Loucy (cell line): ENCODE measurements around the gene FAM168A.
A peak's percentile ranks its signal among the peaks of the same experiment; 100 is the strongest.

ENCODE experiments used
- H2AFZ ChIP-seq: fragments of 200-600 bp; sonication (generic); 2 replicates; pipeline ENCODE4 v1.6.0; 2016; ENCODE audit warnings: antibody characterized with exemption, mild to moderate bottlenecking, low read length, moderate library complexity
- H3F3A ChIP-seq: fragments of 200-600 bp; 2 replicates; pipeline ENCODE4 v1.6.0; 2016; ENCODE audit warnings: antibody characterized with exemption, low read depth, mild to moderate bottlenecking
- H3K27me3 ChIP-seq: fragments of 200-600 bp; sonication (generic); 2 replicates; pipeline ENCODE4 v1.6.1; 2014; ENCODE audit warnings: low read length, mild to moderate bottlenecking; ENCODE audit not compliant: insufficient read depth, poor library complexity, severe bottlenecking
- H3K36me3 ChIP-seq: fragments of 200-600 bp; sonication (generic); 2 replicates; pipeline ENCODE4 v1.6.1; 2016; ENCODE audit warnings: low read length; ENCODE audit not compliant: insufficient read depth
- H3K4me1 ChIP-seq: fragments of 200-600 bp; sonication (generic); 2 replicates; pipeline ENCODE4 v1.5.1; 2014; ENCODE audit warnings: low read length, mild to moderate bottlenecking; ENCODE audit not compliant: insufficient read depth, poor library complexity, severe bottlenecking
- H3K4me2 ChIP-seq: fragments of 200-600 bp; sonication (generic); 2 replicates; pipeline ENCODE4 v1.6.0; 2014; ENCODE audit warnings: antibody characterized with exemption, low read length, low read depth, mild to moderate bottlenecking; ENCODE audit not compliant: poor library complexity, severe bottlenecking
- H3K4me3 ChIP-seq: fragments of 200-600 bp; sonication (generic); 2 replicates; pipeline ENCODE4 v1.5.1; 2014; ENCODE audit warnings: low read length, mild to moderate bottlenecking, mixed read lengths; ENCODE audit not compliant: poor library complexity, severe bottlenecking
- H3K79me2 ChIP-seq: fragments of 200-600 bp; sonication (generic); 2 replicates; pipeline ENCODE4 v1.6.1; 2014; ENCODE audit warnings: low read length; ENCODE audit not compliant: insufficient read depth
- H3K9ac ChIP-seq: fragments of 200-600 bp; sonication (generic); 2 replicates; pipeline ENCODE4 v1.6.0; 2014; ENCODE audit warnings: mild to moderate bottlenecking, low read depth, low read length, moderate library complexity; ENCODE audit not compliant: poor library complexity, severe bottlenecking
- H3K9me2 ChIP-seq: fragments of 200-600 bp; sonication (generic); replicated peaks from 2 replicates; pipeline ENCODE4 v1.6.1; 2016; ENCODE audit warnings: low read depth, low read length, mixed read lengths
- H3K9me3 ChIP-seq: fragments of 200-600 bp; sonication (generic); 2 replicates; pipeline ENCODE4 v1.6.1; 2014; ENCODE audit warnings: mild to moderate bottlenecking, antibody characterized with exemption, low read length, low read depth; ENCODE audit not compliant: insufficient read depth
- H4K20me1 ChIP-seq: fragments of 200-600 bp; sonication (generic); 2 replicates; pipeline ENCODE4 v1.6.0; 2014; ENCODE audit warnings: antibody characterized with exemption, low read length, mild to moderate bottlenecking; ENCODE audit not compliant: insufficient read depth, poor library complexity, severe bottlenecking
- CTCF ChIP-seq: fragments of 200-600 bp; sonication (generic); conservative IDR thresholded peaks from 2 replicates; pipeline ENCODE4 v1.5.1; 2014; ENCODE audit warnings: mild to moderate bottlenecking, antibody characterized with exemption, low read length
- EZH2phosphoT487 ChIP-seq: fragments of 200-600 bp; IDR thresholded peaks from 2 replicates; pipeline ENCODE4 v1.6.1; 2018; ENCODE audit warnings: antibody characterized with exemption, mild to moderate bottlenecking, moderate library complexity, borderline replicate concordance

The FAM168A gene

DNA sequence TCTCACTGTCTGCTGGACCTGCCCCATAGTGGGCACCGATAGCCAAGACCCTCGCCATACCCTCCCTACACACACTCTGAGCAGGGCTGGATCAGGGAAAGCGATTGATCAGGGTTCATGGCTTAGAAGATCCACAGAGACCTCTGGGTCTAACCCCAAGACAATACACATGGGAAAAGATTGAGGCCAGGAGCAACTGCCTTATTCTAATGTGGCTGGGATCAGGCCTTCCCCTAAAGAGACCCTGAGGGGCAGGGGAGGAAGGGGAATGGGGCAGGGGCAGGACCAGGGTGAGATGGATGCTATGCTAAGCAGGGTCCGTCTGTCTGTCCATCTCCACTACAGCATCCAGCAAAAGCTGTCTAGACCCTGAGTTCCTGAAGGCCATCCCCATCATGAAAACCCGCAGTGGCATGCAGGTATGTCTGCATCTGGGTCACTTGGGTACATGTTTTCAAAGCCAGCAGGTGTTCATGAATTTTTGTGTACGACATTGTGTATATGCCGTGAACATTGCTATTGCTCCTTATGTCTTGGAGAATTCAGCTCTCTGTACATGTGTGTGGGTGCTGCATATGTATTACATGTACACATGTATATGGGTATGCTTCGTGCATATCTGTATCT lies 237.1 kb downstream of the FAM168A start:
- no peaks in the 10 kb centered on the region for H4K20me1 ChIP-seq
- no peaks in the 10 kb centered on the region for H3K9me3 ChIP-seq
- TF ChIP-seq CTCF (no peak), EZH2phosphoT487 (no peak)
- no peak overlapping the region for H3K9ac ChIP-seq
- no peaks in the 10 kb centered on the region for H3F3A ChIP-seq
- H2AFZ ChIP-seq = no peak overlapping the region
- no peaks in the 10 kb centered on the region for H3K79me2 ChIP-seq
- H3K9me2 ChIP-seq = no peaks in the 10 kb centered on the region
- H3K27me3 ChIP-seq = no peaks in the 10 kb centered on the region
- no peaks in the 10 kb centered on the region for H3K36me3 ChIP-seq
- H3K4me2 ChIP-seq = no peak overlapping the region
- peaks cover 2% of the 10 kb centered on the region for H3K4me1 ChIP-seq
- no peak overlapping the region for H3K4me3 ChIP-seq

DNA sequence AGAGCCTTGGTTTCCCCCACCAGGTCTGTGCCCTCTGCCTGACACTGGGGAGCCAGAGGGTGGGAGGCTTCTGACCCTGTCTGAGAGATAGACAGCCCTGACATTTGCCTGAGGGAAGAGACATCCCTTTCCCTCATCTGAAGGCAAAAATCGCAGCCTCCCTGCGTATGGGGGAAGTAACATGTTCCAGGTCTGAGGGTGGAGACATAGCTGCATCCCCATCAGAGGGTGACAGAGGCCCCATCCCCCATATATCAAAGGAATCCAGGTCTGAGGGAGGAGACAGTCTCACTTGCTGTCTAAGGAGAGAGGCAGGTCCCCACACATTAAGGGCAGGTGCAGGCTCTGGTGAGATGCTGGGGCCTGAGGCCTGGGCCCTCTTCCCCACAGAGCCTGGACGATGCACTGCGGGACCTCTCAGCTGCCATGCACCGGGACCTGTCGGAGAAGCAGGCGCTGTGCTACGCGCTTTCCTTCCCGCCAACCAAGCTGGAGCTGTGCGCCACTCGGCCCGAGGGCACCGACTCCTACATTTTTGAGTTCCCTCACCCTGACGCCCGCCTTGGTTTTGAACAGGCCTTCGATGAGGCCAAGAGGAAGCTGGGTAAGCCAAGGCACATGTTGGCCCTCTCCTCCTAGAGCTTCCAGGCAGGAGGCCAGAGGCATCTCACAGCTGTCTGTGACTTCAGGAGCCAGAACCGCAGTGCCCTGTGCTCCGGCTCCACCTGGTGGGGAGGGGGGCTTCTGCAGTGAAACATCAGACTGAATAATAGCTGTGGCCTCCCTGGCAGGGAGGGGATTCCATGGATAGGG lies 237.8 kb downstream of the FAM168A start:
- Histone ChIP-seq H3K9ac (no peak overlapping the region), H3K79me2 (no peaks in the 10 kb centered on the region), H3K4me3 (no peak overlapping the region), H3K4me1 (no peaks in the 10 kb centered on the region), H3K27me3 (no peaks in the 10 kb centered on the region), H3K4me2 (no peak overlapping the region), H3K9me3 (no peaks in the 10 kb centered on the region), H3F3A (no peaks in the 10 kb centered on the region), H3K9me2 (no peaks in the 10 kb centered on the region), H2AFZ (no peak overlapping the region), H4K20me1 (no peaks in the 10 kb centered on the region), H3K36me3 (no peaks in the 10 kb centered on the region)
- TF ChIP-seq CTCF (peak; percentile 74), EZH2phosphoT487 (no peak)

GRCh38 chr11:73359341-73359740 lies 238.6 kb downstream of the FAM168A start:
- Histone ChIP-seq H3K4me1 (no peaks in the 10 kb centered on the region), H3K27me3 (no peaks in the 10 kb centered on the region), H4K20me1 (no peaks in the 10 kb centered on the region), H3K9me2 (no peaks in the 10 kb centered on the region), H2AFZ (no peak overlapping the region), H3K36me3 (no peaks in the 10 kb centered on the region), H3K4me3 (no peak overlapping the region), H3F3A (no peaks in the 10 kb centered on the region), H3K9ac (no peak overlapping the region), H3K9me3 (no peaks in the 10 kb centered on the region), H3K4me2 (no peak overlapping the region), H3K79me2 (no peaks in the 10 kb centered on the region)
- TF ChIP-seq EZH2phosphoT487 (no peak), CTCF (no peak)
